Uterus (tissue), 4 donors: ENCODE results near the gene FUT8. TPM values are rescaled to one million over a fixed set of nuclear protein-coding genes. Genes with fewer than 3 reads are reported as not detected.
"Not testable (repeated sequence)": the region's sequence is repeated elsewhere in the genome, so short reads cannot be mapped to it uniquely, and the experiment has no call there.

Experiments used
- DNase-seq, 2 donors: peaks; one replicate each; pipeline ENCODE4 v3.0.0-alpha.2; 2019 to 2020
- H3K27ac ChIP-seq, 2 donors: fragments of 200-600 bp; sonication (generic); 1 replicate in 1 of 2; 2 replicates in 1 of 2; pipeline ENCODE4 v1.5.1; 2016 to 2018
- H3K27me3 ChIP-seq, 2 donors: fragments of 200-600 bp; sonication (generic); one replicate each; pipeline ENCODE4 v1.5.1; 2018 to 2019; ENCODE audit warnings: control low read depth in 1 of 2
- H3K36me3 ChIP-seq, 2 donors: fragments of 200-600 bp; sonication (generic); one replicate each; pipeline ENCODE4 v1.5.1; 2019; ENCODE audit warnings: control low read depth in 1 of 2
- H3K4me1 ChIP-seq, 2 donors: fragments of 200-600 bp; sonication (generic); one replicate each; pipeline ENCODE4 v1.5.1; 2018 to 2019; ENCODE audit warnings: control low read depth in 1 of 2
- H3K4me3 ChIP-seq, 2 donors: fragments of 200-600 bp; sonication (generic); 1 replicate in 1 of 2; 2 replicates in 1 of 2; pipeline ENCODE4 v1.5.1; 2018 to 2019; ENCODE audit warnings: mild to moderate bottlenecking in 1 of 2
- H3K9me3 ChIP-seq, 2 donors: fragments of 200-600 bp; sonication (generic); one replicate each; pipeline ENCODE4 v1.5.1; 2019; ENCODE audit warnings: control low read depth in 1 of 2
- CTCF ChIP-seq, 4 experiments: fragments of 200-600 bp in 2 of 4; fragments of 450-650 bp in 2 of 4; sonication (generic) in 2 of 4; IDR thresholded peaks; one replicate each; pipeline ENCODE4 v1.5.1; 2016 to 2019; ENCODE audit warnings: antibody characterized with exemption in 4 of 4, mild to moderate bottlenecking in 2 of 4, moderate library complexity in 1 of 4
- POLR2A ChIP-seq, 2 donors: fragments of 450-650 bp; IDR thresholded peaks; one replicate each; pipeline ENCODE4 v1.6.1; 2016; ENCODE audit warnings: antibody characterized with exemption in 2 of 2, mild to moderate bottlenecking in 1 of 2, moderate library complexity in 1 of 2
- intact Hi-C: fragments of 100-400 bp; cut with DNase I; formaldehyde crosslinking; loops from one replicate; pipeline ENCODE4 v1.15.1; 2023; ENCODE audit warnings: low total_unique reads
- total RNA-seq, 4 donors: library from RNA; depleted of rRNA in 3 of 4; stranded (reverse); fragments of >200 nt in 3 of 4; gene quantifications; one replicate each; pipeline versions ENCODE4 v1.1.0 to v1.2.4, GENCODE V29; 2014 to 2023
- donor health status: DM: yes; HTN: yes; CAD: no.

Gene FUT8
- total RNA-seq, 4 donors from 2014 or later, result 39.2 to 57.6 (median 51.8) TPM

DNA sequence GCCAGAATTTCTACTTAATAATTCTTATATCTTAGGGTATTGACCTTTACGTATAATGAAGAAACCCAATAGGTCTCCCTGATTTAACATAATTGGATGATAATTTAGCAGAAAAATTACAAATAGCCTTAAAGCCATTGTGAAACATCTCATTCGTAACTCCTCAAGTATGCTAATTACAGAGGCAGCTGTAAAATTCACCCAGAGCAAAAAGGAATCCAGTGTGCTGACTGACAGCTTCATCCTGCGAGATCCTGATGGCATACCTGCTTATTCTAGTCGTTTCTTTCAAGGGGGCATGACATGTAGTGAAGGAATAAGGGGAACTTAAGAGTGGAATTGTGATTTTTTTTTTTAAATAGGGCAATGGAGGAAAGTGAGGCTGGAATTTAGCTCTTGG lies 291.5 kb downstream of the FUT8 start:
- no peak for DNase-seq
- no peak overlapping the region for H3K27ac ChIP-seq
- no peak for TF ChIP-seq POLR2A (IDR thresholded peaks at IDR 0.05)
- TF ChIP-seq CTCF (IDR thresholded peaks at IDR 0.05), result no peak
- no peaks in the 10 kb centered on the region for H3K27me3 ChIP-seq
- H3K4me3 ChIP-seq, result no peak overlapping the region
- H3K36me3 ChIP-seq, result no peaks in the 10 kb centered on the region
- no peaks in the 10 kb centered on the region for H3K4me1 ChIP-seq
- no peaks in the 10 kb centered on the region for H3K9me3 ChIP-seq
- intact Hi-C loops, result no loop called here

DNA sequence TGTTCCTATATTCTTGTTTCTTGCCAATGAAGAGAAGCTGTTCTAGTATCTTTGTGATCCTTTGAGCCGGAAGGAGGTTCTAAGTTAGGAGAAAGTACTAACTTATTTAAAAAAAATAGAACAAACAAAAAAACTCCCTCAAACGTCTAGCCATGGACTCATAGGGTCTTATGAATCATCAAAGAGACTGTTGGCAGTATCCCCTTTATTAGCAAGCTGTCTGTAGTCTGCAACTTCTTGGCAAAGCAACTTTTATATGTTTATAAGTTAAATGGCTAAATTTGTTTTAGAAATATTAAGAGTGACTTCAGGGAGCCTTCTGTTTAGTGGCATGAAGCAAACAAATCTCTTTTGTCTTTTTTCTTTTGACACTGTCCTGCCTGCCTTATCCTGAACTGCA lies 291.9 kb downstream of the FUT8 start:
- H3K36me3 ChIP-seq, result no peaks in the 10 kb centered on the region
- no peak for DNase-seq
- H3K9me3 ChIP-seq, result no peaks in the 10 kb centered on the region
- no peaks in the 10 kb centered on the region for H3K4me1 ChIP-seq
- no peak overlapping the region for H3K27ac ChIP-seq
- intact Hi-C loops, result no loop called here
- H3K4me3 ChIP-seq, result no peak overlapping the region
- no peak for TF ChIP-seq POLR2A (IDR thresholded peaks at IDR 0.05)
- TF ChIP-seq CTCF (IDR thresholded peaks at IDR 0.05), result no peak
- H3K27me3 ChIP-seq, result no peaks in the 10 kb centered on the region

- no peaks in the 10 kb centered on the region for H3K4me1 ChIP-seq
- no peak for DNase-seq
- no peaks in the 10 kb centered on the region for H3K27me3 ChIP-seq
- H3K27ac ChIP-seq, result no peak overlapping the region
- H3K36me3 ChIP-seq, result no peaks in the 10 kb centered on the region
- TF ChIP-seq CTCF (IDR thresholded peaks at IDR 0.05) (no peak), POLR2A (IDR thresholded peaks at IDR 0.05) (no peak)
- H3K4me3 ChIP-seq, result no peak overlapping the region
- intact Hi-C loops, result no loop called here
- H3K9me3 ChIP-seq, result no peaks in the 10 kb centered on the region
Observed at GRCh38 chr14:65704850-65705249, 292.3 kb downstream of the FUT8 start.

- intact Hi-C loops, result no loop called here
- Histone ChIP-seq H3K4me3 (no peak overlapping the region), H3K9me3 (no peaks in the 10 kb centered on the region), H3K4me1 (no peaks in the 10 kb centered on the region), H3K27me3 (no peaks in the 10 kb centered on the region), H3K27ac (no peak overlapping the region), H3K36me3 (no peaks in the 10 kb centered on the region)
- DNase-seq, result no peak
- TF ChIP-seq CTCF (IDR thresholded peaks at IDR 0.05), result no peak
- no peak for TF ChIP-seq POLR2A (IDR thresholded peaks at IDR 0.05)
Observed at GRCh38 chr14:65709576-65709975, 297.0 kb downstream of the FUT8 start.

DNA sequence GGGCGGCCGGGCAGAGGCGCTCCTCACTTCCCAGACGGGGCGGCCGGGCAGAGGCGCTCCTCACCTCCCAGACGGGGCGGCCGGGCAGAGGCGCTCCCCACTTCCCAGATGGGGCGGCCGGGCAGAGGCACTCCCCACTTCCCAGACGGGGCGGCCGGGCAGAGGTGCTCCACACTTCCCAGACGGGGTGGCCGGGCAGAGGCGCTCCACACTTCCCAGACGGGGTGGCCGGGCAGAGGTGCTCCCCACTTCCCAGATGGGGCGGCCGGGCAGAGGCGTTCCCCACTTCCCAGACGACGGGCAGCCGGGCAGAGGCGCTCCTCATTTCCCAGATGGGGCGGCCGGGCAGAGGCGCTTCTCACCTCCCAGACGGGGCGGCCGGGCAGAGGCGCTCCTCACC lies 304.3 kb downstream of the FUT8 start:
- H3K27me3 ChIP-seq, DNase-seq, H3K4me1 ChIP-seq, H3K4me3 ChIP-seq, H3K27ac ChIP-seq, H3K36me3 ChIP-seq, intact Hi-C loops, H3K9me3 ChIP-seq: not testable (repeated sequence)

- H3K9me3 ChIP-seq, H3K27ac ChIP-seq, H3K36me3 ChIP-seq, H3K27me3 ChIP-seq, intact Hi-C loops, DNase-seq, H3K4me1 ChIP-seq, H3K4me3 ChIP-seq: not testable (repeated sequence)
Observed at GRCh38 chr14:65717384-65717915, 304.9 kb downstream of the FUT8 start.
